Neuronal stem cell (in vitro differentiated cells): ENCODE data around the gene ELMOD3.
"Not testable (repeated sequence)": the region's sequence is repeated elsewhere in the genome, so short reads cannot be mapped to it uniquely, and the experiment has no call there.

Experiments used
- DNase-seq: peaks from one replicate; pipeline ENCODE4 v3.0.0-alpha.2; 2013; ENCODE audit warnings: low spot score
- H2AFZ ChIP-seq: one replicate; pipeline ENCODE4 v1.6.1; 2013; ENCODE audit warnings: mild to moderate bottlenecking, low read length, inconsistent platforms
- H2AK5ac ChIP-seq: 2 replicates; pipeline ENCODE4 v1.6.1; 2013; ENCODE audit warnings: low read depth, mild to moderate bottlenecking, inconsistent platforms, low read length, moderate library complexity, mixed read lengths
- H2BK120ac ChIP-seq: 2 replicates; pipeline ENCODE4 v1.6.1; 2013; ENCODE audit warnings: low read depth, mild to moderate bottlenecking, inconsistent platforms, low read length, moderate library complexity, mixed read lengths
- H2BK12ac ChIP-seq: one replicate; pipeline ENCODE4 v1.6.1; 2013; ENCODE audit warnings: low read length, inconsistent platforms
- H2BK15ac ChIP-seq: 2 replicates; pipeline ENCODE4 v1.6.1; 2013; ENCODE audit warnings: mild to moderate bottlenecking, low read length, inconsistent platforms, mixed read lengths
- H2BK5ac ChIP-seq: one replicate; pipeline ENCODE4 v1.6.1; 2013; ENCODE audit warnings: inconsistent platforms, mild to moderate bottlenecking, low read length, moderate library complexity
- H3K14ac ChIP-seq: one replicate; pipeline ENCODE4 v1.6.1; 2013; ENCODE audit warnings: low read length, inconsistent platforms
- H3K18ac ChIP-seq: 2 replicates; pipeline ENCODE4 v1.6.1; 2013; ENCODE audit warnings: low read length, inconsistent platforms
- H3K23ac ChIP-seq: 2 replicates; pipeline ENCODE4 v1.6.1; 2013; ENCODE audit warnings: low read depth, mild to moderate bottlenecking, mixed read lengths, low read length, inconsistent platforms; ENCODE audit not compliant: poor library complexity
- H3K27ac ChIP-seq: replicated peaks from 3 replicates; pipeline ENCODE4 v1.5.1; 2013; ENCODE audit warnings: low read length, inconsistent platforms
- H3K27me3 ChIP-seq, 3 experiments: 2 replicates each; pipeline ENCODE4 v1.6.1; 2013; ENCODE audit warnings: low read length in 3 of 3, mild to moderate bottlenecking in 2 of 3, inconsistent platforms in 1 of 3, low read depth in 1 of 3, mixed read lengths in 1 of 3, moderate library complexity in 1 of 3; ENCODE audit not compliant: control insufficient read depth in 3 of 3, insufficient read depth in 3 of 3
- H3K36me3 ChIP-seq, 2 donors: replicated peaks in 1 of 2; 2 replicates each; pipeline ENCODE4 v1.6.1; 2013; ENCODE audit warnings: low read length in 2 of 2; ENCODE audit not compliant: control insufficient read depth in 2 of 2, insufficient read depth in 2 of 2
- H3K4ac ChIP-seq: 2 replicates; pipeline ENCODE4 v1.6.1; 2013; ENCODE audit warnings: inconsistent platforms, mild to moderate bottlenecking, low read length, moderate library complexity
- H3K4me1 ChIP-seq, 2 donors: 1 replicate in 1 of 2; 2 replicates in 1 of 2; pipeline ENCODE4 v1.6.1; 2013; ENCODE audit warnings: low read length in 2 of 2, low read depth in 1 of 2; ENCODE audit not compliant: control insufficient read depth in 2 of 2, insufficient read depth in 1 of 2
- H3K4me2 ChIP-seq: one replicate; pipeline ENCODE4 v1.6.1; 2013; ENCODE audit warnings: mild to moderate bottlenecking, low read length, inconsistent platforms; ENCODE audit not compliant: insufficient read depth, poor library complexity, severe bottlenecking
- H3K4me3 ChIP-seq, 2 donors: 2 replicates each; pipeline ENCODE4 v1.5.1; 2013; ENCODE audit warnings: low read length in 2 of 2, mild to moderate bottlenecking in 2 of 2, inconsistent platforms in 1 of 2, moderate library complexity in 1 of 2
- H3K79me1 ChIP-seq: one replicate; pipeline ENCODE4 v1.6.1; 2013; ENCODE audit warnings: low read depth, mild to moderate bottlenecking, inconsistent platforms, low read length, moderate library complexity
- H3K9ac ChIP-seq: one replicate; pipeline ENCODE4 v1.6.1; 2013; ENCODE audit warnings: mild to moderate bottlenecking, low read depth, low read length, inconsistent platforms; ENCODE audit not compliant: poor library complexity
- H3K9me3 ChIP-seq, 2 donors: replicated peaks in 1 of 2; 2 replicates each; pipeline versions ENCODE3 to v1.6.1; 2013; ENCODE audit warnings: low read length in 2 of 2, mild to moderate bottlenecking in 2 of 2, inconsistent platforms in 1 of 2, low read depth in 1 of 2, mixed read lengths in 1 of 2, moderate library complexity in 1 of 2; ENCODE audit not compliant: control insufficient read depth in 2 of 2, insufficient read depth in 1 of 2
- H4K8ac ChIP-seq: one replicate; pipeline ENCODE4 v1.6.1; 2013; ENCODE audit warnings: low read depth, mild to moderate bottlenecking, inconsistent platforms, low read length, moderate library complexity
- H4K91ac ChIP-seq: one replicate; pipeline ENCODE4 v1.6.1; 2013; ENCODE audit warnings: low read length, low read depth, mild to moderate bottlenecking, inconsistent platforms; ENCODE audit not compliant: poor library complexity
- WGBS, 2 donors: extraction: QIAGEN DNeasy Blood & Tissue Kit; methylation state at CpG; one replicate each; pipeline ENCODE4 v1.1.7; 2013; ENCODE audit warnings: missing lambda C conversion rate in 2 of 2, mixed read lengths in 1 of 2; ENCODE audit not compliant: insufficient read length in 2 of 2, insufficient replicate concordance in 1 of 2; ENCODE audit errors: extremely low coverage in 2 of 2; 5-methylcytosine and 5-hydroxymethylcytosine counted together

ELMOD3 gene

GRCh38 chr2:85341269-85342029, 13.1 kb upstream of the ELMOD3 start:
- Histone ChIP-seq H2AK5ac (no peak overlapping the region), H3K14ac (no peak overlapping the region), H2BK15ac (no peak overlapping the region), H3K4me2 (no peak overlapping the region), H4K8ac (no peak overlapping the region), H3K36me3 (peaks cover 3 to 22% of the 10 kb centered on the region in 2 donors), H2BK120ac (no peak overlapping the region), H3K18ac (no peak overlapping the region), H4K91ac (no peak overlapping the region), H2BK5ac (no peak overlapping the region), H2AFZ (no peak overlapping the region), H2BK12ac (no peak overlapping the region), H3K79me1 (no peaks in the 10 kb centered on the region), H3K9ac (peak overlapping the region; percentile 53), H3K4me1 (peaks cover 0 to 7% of the 10 kb centered on the region in 2 donors), H3K9me3 (no peaks in the 10 kb centered on the region), H3K4ac (no peak overlapping the region), H3K27ac (no peak overlapping the region), H3K27me3 (no peaks in the 10 kb centered on the region), H3K4me3 (no peak overlapping the region), H3K23ac (no peak overlapping the region)
- WGBS, 2 donors = no CpG with 5 or more reads among the region's 30 CpGs
- DNase-seq = no peak

- Histone ChIP-seq H2BK12ac (no peak overlapping the region), H3K18ac (no peak overlapping the region), H2AFZ (no peak overlapping the region), H3K4me1 (peaks cover 0 to 7% of the 10 kb centered on the region in 2 donors), H2BK120ac (no peak overlapping the region), H4K91ac (no peak overlapping the region), H3K14ac (no peak overlapping the region), H3K4me3 (no peak overlapping the region), H3K4ac (no peak overlapping the region), H3K9me3 (no peaks in the 10 kb centered on the region), H3K4me2 (no peak overlapping the region), H2BK15ac (no peak overlapping the region), H2AK5ac (no peak overlapping the region), H3K27me3 (no peaks in the 10 kb centered on the region), H3K36me3 (peaks cover 3 to 29% of the 10 kb centered on the region in 2 donors), H2BK5ac (no peak overlapping the region), H3K9ac (no peak overlapping the region), H3K27ac (no peak overlapping the region), H3K79me1 (no peaks in the 10 kb centered on the region), H3K23ac (no peak overlapping the region), H4K8ac (no peak overlapping the region)
- no CpG with 5 or more reads among the region's 3 CpGs for WGBS, 2 donors
- DNase-seq = no peak
These were observed 12.4 kb upstream of the ELMOD3 start for GRCh38 chr2:85342156-85342555.

DNA sequence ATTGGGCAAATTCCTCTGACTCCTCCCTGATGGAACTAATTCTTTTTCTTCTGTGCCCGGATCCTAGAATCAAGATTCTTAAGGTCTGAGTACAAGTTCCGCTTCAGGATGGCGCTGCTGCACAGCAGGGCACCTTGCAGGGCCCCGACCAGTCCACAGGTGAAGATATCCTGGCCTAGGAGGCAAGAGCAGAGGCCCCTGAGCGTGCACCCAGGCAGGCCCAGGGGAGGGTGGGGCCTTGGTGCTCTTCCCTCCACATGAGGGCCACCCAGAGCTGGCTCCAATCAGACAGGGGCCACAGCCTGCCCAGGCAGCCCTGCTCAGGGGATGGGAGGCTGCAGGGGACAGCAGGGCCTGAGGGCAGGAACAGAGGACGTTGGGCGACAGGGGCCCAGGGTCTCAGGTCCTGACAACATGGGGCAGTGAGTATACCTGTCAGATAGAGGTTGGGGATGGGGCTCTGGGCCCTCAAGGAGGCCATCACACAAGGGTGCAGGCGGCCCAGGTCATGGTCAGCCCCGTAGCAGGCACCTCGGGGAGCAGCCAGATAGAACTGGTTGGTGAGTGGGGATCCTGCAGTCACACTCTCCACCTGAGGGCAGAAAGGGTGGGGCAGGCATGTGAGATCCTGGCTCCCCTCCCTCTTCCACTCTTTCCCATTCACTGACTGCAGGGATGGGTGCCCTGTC, 11.2 kb upstream of the ELMOD3 start:
- H3K4me3 ChIP-seq, H3K23ac ChIP-seq, H3K14ac ChIP-seq, H3K4me2 ChIP-seq, H2BK5ac ChIP-seq, H3K79me1 ChIP-seq, H2AK5ac ChIP-seq, H2BK120ac ChIP-seq, H3K9ac ChIP-seq, H3K18ac ChIP-seq, H2AFZ ChIP-seq, H3K27ac ChIP-seq, H3K27me3 ChIP-seq, H4K8ac ChIP-seq, H2BK12ac ChIP-seq, H4K91ac ChIP-seq, H3K4ac ChIP-seq, H2BK15ac ChIP-seq, H3K9me3 ChIP-seq, DNase-seq, H3K4me1 ChIP-seq: not testable (repeated sequence)
- WGBS, 2 donors = no CpG with 5 or more reads among the region's 10 CpGs
- peaks cover 5 to 34% of the 10 kb centered on the region in 2 donors for H3K36me3 ChIP-seq

- H2AFZ ChIP-seq = no peak overlapping the region
- H3K4ac ChIP-seq = no peak overlapping the region
- no peak overlapping the region for H3K14ac ChIP-seq
- H2BK15ac ChIP-seq = no peak overlapping the region
- H3K9me3 ChIP-seq = no peaks in the 10 kb centered on the region
- no peak overlapping the region for H4K91ac ChIP-seq
- H2BK5ac ChIP-seq = peak overlapping the region; percentile 53
- H3K36me3 ChIP-seq = peaks cover 8 to 40% of the 10 kb centered on the region in 2 donors
- no peak overlapping the region for H2BK12ac ChIP-seq
- H2BK120ac ChIP-seq = no peak overlapping the region
- no peak overlapping the region for H3K27ac ChIP-seq
- DNase-seq = no peak
- no peak overlapping the region for H2AK5ac ChIP-seq
- no peak overlapping the region for H3K23ac ChIP-seq
- no peak overlapping the region for H4K8ac ChIP-seq
- H3K27me3 ChIP-seq = no peaks in the 10 kb centered on the region
- no peaks in the 10 kb centered on the region for H3K79me1 ChIP-seq
- no peak overlapping the region for H3K9ac ChIP-seq
- no peak overlapping the region for H3K4me2 ChIP-seq
- no peaks in the 10 kb centered on the region for H3K4me1 ChIP-seq
- H3K18ac ChIP-seq = no peak overlapping the region
- H3K4me3 ChIP-seq = no peak overlapping the region
- no CpG with 5 or more reads among the region's 14 CpGs for WGBS, 2 donors
These were observed 10.1 kb upstream of the ELMOD3 start for GRCh38 chr2:85344356-85344954.
